Skin of body (tissue), 2 donors: Measurements from ENCODE around the gene OTOGL. TPM values are rescaled to one million over a fixed set of nuclear protein-coding genes. Genes with fewer than 3 reads are reported as not detected.
"Not testable (repeated sequence)": the region's sequence is repeated elsewhere in the genome, so short reads cannot be mapped to it uniquely, and the experiment has no call there.

Experiments used
- DNase-seq: peaks from one replicate; lab custom pipeline; 2025; lab: John Stamatoyannopoulos, UW
- total RNA-seq: library from RNA; depleted of rRNA; stranded (reverse); fragments of >200 nt; gene quantifications from one replicate; pipeline ENCODE4 v1.2.3, GENCODE V29; 2014

OTOGL gene
- total RNA-seq, 1 donor from 2014 or later = 0.30 TPM

- DNase-seq = peak; percentile 34
Measured at GRCh38 chr12:80129895-80130530, 30.7 kb downstream of the OTOGL start.

DNA sequence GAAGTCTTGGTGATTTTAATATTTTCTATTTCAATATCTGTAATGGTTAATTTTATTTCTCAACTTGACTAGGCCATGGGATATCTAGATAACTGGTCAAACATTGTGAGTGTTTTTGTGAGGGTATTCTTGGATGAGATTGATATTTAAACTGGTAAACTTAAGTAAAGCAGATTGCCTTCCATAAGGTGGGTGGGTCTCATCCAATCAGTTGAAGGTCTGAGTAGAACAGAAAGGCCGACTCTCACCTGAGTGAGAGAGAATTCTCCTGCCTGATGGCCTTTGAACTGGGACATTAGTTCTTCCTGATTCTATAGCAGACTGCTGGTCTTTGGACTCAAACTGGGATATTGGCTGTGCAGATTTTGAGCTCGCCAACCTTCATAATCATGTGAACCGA, 36.3 kb downstream of the OTOGL start:
- DNase-seq = no peak

DNA sequence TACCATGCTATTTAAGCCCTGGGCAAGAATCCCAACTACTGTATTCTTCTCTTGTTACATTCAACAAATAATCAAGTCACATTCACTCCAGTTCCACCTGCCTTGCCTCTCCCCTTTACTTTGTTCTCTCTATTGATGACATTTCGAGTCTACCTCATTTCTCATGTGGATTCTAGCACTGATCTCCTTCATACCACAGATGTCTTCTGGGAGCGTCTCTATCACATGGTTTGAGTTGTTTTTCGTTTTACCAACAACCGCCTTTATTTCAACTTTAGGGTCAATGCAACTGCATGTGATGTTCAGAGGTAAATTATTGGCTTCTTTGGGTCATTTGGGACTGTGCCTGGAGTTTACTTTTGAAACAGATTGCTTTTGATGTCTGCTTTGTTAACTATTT, 40.7 kb downstream of the OTOGL start:
- no peak for DNase-seq

- no peak for DNase-seq
Measured at GRCh38 chr12:80142640-80143039, 43.3 kb downstream of the OTOGL start.

- DNase-seq = no peak
Measured at GRCh38 chr12:80143537-80143936, 44.2 kb downstream of the OTOGL start.

DNA sequence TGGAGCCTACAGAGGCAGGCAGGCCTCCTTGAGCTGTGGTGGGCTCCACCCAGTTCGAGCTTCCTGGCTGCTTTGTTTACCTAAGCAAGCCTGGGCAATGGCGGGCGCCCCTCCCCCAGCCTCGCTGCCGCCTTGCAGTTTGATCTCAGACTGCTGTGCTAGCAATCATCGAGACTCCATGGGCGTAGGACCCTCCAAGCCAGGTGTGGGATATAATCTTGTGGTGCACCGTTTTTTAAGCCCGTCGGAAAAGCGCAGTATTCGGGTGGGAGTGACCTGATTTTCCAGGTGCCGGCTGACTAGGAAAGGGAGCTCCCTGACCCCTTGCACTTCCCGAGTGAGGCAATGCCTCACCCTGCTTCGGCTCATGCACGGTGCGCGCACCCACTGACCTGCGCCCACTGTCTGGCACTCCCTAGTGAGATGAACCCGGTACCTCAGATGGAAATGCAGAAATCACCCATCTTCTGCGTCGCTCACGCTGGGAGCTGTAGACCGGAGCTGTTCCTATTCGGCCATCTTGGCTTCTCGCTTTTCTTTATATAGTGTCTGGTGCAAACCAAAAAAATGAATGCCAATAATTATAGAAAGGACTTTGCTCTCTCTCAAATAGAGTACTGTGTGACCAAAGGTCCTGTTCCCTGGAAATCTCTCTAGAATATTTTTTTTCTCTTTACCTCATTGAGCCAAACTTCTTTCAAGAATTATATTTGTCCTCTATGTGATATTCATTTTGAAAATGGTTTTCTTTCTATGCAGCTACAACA, 50.4 kb downstream of the OTOGL start:
- not testable (repeated sequence) for DNase-seq

GRCh38 chr12:80151131-80151530, 51.8 kb downstream of the OTOGL start:
- no peak for DNase-seq

DNA sequence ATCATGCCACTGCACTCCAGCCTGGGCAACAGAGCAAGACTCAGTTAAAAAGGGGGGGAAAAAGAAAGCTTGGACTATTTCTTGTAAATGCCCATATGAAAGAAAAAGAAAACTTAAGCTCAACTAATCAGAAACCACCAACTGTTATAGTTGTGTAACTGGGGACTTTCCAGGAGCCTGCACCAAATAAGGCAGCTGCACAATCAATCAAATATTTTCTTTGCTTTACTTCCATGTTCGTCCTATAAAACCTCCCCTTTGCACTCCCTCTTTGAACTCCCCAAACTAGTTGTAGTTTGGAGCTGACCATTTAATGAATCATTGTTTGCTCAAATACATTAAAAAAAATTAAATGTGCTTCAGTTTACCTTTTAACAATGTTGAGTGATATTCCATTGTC, 54.9 kb downstream of the OTOGL start:
- no peak for DNase-seq

- no peak for DNase-seq
Measured at GRCh38 chr12:80156306-80156705, 57.0 kb downstream of the OTOGL start.

DNA sequence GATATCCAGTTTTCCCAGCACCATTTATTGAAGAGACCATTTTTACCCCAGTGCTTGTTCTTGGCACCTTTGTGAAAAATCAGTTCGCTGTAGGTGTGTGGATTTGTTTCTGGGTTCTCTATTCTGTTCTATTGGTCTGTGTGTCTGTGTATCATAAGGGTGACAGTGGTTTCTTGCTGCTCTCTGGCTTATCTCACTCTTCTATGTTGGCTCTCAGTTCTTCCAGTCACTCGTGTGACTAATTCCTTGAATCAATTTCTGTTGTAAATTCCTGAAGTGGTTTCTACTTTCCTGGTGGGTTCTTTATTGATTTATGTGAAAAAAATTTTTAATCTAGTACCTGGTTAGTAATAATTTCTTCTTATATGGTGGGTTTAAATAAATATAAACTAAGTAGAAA, 58.3 kb downstream of the OTOGL start:
- DNase-seq = no peak

DNA sequence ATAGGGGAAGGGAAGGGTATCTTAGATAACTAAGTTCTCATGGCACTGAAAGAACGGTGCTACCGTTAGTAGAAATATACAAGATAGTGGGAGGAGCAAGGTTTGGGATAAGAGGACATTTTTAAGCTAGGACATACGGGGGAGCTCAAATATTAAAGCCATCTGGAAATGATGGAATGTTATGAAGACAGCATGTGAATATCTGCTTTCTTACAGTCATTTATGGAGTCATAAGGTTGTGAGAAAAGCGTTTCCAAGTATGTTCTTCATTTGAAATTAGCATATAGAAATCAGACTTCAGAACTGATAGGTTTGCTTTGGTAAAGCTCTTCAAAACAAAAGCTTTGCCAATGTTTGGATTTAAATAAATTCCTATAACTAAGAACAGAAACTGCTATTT, 62.3 kb downstream of the OTOGL start:
- peak; percentile 36 for DNase-seq

DNA sequence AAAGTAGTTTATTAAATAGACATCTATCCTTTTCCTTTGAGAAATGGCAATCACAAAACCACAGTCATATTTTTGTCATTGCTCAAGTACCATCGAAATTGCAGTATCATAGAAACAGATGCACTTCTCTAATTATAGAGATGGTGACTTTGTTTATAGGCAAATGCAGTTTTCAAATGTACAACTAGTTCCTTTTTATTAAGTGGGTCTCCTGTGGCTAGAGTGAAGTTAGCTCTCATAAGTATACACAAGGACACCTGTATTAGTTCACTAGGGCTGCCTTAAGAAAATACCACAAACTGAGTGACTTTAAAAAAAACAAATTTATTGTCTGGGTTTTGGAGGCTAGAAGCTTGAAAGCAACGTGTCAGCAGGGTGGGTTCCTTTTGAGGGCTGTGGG, 62.8 kb downstream of the OTOGL start:
- no peak for DNase-seq

GRCh38 chr12:80165746-80166145, 66.4 kb downstream of the OTOGL start:
- no peak for DNase-seq

DNA sequence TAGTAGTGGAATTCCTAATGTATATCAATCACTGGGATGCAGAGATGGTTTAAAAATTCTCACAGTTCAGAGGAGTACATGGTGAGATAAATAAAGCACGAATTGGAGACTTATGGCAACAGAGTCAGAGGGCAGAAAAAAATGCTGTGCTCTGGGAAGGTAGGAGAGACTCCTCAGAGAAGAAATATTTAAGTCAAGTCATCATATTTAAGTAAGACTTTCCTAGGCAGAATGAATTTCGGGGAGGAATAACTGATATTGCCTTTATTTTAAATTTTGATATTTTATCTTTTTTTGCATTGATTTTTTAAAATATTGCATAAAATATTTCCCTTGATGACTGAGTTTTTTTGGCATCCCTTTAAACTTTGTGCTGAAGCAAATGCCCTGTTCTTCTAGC, 67.4 kb downstream of the OTOGL start:
- no peak for DNase-seq

DNA sequence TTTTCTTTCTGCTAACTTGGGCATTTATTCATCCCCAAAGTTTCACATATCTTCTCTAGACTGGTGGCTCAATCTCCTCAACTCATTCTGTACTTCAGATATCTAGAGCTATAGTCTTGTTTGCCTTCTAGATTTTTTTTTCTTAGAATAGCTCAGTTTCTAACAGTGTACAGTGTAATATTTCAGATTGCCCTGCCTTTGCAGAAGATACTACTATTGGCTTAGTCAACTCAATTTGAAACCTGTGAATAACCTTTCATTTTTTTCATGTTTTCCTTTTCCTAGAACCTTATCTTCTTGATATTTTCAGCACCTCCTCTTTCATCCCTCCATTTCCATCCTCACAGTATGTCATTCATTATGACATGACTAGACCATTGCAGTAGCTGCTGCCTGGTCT, 69.6 kb downstream of the OTOGL start:
- DNase-seq = no peak

GRCh38 chr12:80170915-80171314, 71.6 kb downstream of the OTOGL start:
- no peak for DNase-seq

DNA sequence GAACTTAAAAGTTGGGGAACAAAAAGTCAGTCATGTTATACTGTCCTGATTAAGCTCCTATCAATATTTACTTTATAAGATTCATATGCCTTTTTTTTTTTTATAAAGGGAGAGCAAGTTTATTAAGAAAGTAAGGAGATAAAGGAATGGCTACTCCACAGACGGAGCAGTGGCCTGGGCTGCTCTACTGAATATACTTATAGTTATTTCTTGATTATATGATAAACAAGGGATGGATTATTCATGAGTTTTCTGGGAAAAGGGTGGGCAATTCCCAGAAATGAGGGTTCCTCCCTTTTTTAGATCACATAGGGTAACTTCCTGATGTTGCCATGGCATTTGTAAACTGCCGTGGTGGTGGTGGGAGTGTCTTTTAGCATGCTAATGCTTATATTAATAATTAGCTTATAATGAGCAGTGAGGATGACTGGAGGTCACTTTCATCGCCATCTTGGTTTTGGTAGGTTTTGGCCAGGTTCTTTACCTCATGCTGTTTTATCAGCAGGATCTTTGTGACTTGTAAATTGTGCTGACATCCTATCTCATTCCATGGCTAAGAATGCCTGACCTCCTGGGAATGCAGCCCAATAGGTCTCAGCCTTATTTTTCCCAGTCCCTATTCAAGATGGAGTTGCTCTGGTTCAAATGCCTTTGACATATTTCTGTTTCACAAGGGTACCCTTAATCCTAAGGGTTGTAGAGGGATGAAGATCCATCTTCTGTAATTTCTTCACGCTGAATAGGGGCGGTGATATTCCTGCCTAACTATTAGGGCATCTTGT, 73.9 kb downstream of the OTOGL start:
- no peak for DNase-seq

- DNase-seq = no peak
Measured at GRCh38 chr12:80175307-80175930, 76.1 kb downstream of the OTOGL start.

- no peak for DNase-seq
Measured at GRCh38 chr12:80176706-80177105, 77.4 kb downstream of the OTOGL start.

DNA sequence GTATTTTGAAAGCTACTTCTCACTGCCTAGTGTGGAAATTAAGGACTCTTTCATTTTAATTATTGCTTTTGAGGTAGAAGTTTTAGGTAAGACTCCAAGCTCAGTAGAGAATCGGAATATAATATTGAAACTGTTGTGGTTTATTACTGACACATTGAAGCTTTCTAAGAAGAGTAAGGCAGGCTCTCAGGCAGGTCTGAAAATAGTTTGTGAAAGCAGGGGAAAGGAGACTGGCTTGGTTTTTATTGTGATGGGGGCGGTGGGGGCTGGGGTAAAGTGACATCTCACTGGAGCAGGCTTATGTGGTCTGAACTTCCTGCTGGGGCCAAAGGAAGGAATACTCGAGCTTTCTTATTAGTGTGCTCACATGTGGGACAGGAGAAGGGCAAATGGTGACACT, 79.5 kb downstream of the OTOGL start:
- no peak for DNase-seq

- DNase-seq = no peak
Measured at GRCh38 chr12:80183939-80184338, 84.6 kb downstream of the OTOGL start.

DNA sequence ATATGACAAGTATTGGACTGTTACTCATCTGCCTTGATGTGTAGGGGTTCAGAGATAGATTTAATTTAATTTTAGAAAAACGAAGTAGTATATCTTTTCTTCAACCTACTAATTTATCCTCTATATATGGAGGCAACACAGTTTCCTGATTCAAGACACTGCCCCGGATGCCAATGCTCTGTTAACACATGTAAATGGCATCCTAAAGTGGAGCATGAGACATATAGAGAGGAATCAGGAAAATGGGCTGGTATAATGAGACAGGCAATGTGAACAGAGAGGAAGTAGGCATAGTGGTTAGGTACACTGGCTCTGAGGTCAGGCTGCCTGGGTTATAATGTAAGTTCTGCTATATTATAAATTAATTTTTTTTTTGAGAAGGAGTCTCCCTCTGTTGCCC, 85.6 kb downstream of the OTOGL start:
- no peak for DNase-seq
